CD4-positive, alpha-beta T cell treated with Interleukin-17A for 1 hour (primary cell): ENCODE measurements around the gene FLNA.

ENCODE experiments used
- DNase-seq: peaks from one replicate; pipeline ENCODE4 v3.0.0-alpha.2; 2020

Gene FLNA

DNA sequence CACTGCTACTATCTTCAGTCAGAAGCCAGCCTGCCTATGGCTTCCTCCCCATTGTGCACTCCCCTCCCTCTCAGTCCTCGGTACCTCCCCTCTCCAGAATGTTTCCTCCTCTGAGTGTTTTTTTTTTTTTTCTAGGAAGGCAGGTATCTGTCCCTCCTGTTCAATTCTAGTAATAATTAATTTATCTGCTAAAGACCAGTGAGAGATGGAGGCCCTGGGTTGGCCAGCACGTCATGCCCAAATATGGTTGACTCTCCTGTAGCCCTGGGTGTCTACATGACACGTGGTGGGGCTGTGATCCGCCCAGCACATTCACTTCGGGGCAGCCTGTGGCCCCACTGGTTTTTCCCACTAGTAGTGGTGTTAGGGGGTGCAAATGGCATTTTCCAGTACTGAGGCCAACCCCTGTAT lies 1.8 kb downstream of the FLNA start:
- peak; percentile 64 for DNase-seq

DNA sequence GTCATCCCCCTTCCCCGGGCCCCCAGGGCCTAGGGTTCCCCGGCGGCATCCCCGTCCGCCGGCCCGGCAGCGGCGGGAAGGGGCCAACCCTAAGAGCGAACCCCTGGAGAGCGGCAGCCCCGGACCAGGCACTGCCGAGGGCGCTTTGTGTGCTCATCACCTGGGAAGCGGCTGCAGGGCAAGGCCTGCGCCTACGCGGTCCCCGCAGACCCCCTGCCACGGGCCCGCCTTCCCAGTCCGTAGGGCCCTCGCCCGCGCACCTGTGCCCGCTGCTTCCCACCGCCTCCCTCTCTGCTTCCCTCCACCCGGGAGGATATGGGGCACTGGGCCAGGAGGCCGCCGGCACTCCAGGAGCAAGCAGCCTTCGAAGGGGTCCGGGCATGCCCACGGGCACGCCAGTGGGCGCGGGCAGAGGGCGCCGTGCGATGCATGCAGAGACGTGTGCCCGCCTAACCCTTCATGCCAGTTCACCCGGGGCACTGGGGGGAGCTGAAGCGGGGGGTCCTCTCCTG lies 2.6 kb downstream of the FLNA start:
- DNase-seq = no peak

DNA sequence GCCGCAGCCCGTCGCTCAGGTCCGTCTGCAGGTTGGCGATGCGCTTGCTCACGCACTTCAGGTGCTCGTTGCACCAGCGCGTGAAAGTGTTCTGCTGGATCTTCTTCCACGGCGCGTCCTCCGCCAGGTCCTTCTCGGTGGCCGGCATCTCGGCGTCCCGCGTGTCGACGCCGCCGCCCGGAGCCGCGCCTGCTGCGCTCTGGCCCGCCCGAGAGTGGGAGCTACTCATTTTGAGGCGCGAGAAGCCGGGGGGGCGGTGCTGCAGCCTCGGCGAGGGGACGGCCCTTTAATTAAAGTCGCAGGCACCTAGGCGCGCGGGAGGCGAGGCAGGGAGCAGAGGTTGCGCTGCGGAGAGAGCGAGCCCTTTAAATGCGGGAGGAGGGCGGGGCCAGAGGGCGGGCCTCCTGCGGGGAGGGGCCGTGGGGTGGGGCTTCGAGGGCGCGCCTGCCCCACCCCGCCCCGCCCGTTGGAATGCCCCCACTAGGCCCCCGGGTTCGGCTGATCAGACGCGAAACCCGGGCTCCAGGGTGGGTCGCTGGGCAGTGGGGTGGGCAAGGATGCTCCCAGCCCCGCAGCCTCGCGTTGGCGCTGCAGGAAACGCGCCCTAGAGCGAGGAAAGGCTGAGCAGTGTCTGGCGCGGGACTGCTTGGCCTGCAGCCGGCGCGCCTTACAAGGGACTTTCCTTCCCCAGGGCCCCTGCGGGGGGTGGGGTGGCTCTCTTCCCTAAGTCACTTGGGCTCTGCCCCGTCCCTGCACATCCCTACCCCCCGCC lies 3.2 kb downstream of the FLNA start:
- peak; percentile 95 for DNase-seq

DNA sequence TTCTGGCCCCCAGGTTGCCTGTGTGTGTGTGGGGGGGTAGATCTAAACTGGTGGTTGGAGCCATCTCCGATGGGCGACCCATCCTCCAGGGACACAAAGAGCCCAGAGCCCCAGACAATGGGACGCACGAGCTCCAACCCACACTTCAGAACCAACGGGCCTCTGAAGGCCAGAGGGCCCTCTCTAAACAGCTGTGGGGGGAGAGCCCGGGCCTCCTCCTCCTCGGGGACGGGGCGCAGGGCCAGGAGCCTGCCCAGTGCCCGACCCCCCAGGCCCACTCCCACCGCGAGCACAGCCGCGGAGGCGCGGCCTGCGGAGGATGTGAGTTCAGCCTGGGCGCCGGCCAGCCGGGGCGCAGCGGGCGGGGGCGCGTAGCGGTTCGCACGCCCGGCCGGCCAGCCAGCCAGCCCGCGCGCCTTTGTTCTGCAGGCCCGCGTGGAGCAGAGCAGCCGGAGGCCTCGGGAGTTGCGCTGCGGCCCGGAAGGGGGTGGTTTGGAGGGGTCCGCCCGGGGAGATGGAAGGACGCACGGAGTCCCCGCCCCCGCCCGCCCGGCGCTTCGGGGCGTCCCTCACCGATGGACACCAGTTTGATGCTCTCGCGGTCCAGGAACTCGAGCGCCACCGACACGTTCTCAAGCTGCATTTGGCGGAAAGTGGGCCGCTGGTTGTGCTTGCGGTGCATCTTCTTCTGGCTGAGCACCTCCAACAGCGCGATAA lies 4.0 kb downstream of the FLNA start:
- no peak for DNase-seq

DNA sequence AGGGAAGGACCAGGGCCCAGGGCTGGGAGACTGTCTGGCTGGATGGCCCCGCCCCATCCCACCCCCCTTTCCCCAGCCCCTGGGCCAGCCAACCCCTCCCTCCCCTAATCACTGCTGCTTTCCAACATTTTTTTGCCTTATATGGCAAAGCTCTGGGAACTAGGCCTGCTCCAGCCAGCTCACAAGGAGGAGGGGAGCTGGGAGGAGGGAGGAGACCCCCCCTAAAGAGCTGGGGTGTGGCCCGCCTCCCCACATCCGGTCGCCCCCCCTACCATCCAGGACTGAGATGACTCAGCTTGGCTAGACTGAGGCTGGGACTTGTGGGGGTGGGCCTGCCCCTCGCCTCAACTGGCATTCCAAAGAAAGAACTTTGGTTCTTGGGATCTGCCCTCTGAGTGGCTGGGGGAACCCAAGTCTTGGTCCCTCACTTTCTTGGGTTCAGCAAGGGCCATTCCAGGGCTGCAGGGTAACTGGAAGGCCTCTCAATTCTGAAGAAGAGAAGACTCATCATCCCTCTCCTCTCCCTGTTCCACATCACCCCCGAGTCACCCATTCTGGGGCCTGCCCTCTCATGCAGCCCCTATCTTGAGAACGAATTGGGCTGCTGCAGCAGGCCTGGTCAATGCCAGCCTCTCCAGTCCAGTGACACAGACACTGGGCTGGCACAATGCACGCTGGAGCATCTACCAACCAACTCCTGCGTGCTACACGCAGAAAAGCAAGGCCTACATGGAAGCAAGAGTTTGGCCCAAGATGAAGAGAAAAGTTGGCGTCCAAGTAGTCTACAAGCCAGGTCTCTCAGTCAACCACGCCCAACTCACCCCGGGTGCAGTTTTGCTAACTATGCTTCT lies 4.8 kb downstream of the FLNA start:
- peak; percentile 81 for DNase-seq

DNA sequence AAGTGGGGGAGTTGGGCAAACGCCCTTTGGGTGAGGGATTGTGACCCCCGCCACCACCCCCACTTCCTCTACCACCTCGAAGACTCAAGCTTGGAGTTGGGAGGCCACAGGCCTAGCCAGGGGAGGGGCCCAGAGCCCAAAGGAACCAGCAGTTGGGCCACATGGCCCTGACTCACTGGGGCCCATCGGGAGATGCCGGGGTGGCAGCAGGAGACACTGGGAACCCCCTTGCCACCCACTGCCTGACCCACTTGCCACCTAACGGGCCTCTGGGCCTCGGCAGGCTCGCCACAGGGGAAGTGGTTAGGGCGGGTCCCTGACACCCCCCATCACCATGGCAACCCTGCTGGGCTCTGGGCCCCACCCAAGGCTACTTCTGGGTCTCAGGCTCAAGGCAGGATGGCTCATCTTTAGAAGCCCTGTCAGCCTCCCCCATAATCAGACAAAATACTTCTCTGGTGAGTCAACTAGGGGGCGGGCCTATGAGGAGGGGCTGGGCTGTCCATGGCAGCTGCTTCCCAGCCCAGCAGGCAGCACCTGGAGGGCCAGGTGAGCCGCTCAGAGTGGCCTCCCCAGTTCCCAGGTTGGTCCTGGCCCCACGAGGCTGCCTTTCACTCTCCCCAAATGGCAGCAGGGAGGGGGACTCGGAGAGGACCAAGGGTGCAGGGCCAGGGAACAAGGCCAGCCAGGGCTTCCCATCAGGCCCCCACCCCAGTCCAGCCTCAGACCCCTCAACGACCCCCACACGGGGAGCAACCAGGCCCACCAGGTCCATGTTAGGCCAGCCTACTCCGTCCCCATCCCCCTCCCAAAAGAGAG lies 5.6 kb downstream of the FLNA start:
- peak; percentile 95 for DNase-seq

DNA sequence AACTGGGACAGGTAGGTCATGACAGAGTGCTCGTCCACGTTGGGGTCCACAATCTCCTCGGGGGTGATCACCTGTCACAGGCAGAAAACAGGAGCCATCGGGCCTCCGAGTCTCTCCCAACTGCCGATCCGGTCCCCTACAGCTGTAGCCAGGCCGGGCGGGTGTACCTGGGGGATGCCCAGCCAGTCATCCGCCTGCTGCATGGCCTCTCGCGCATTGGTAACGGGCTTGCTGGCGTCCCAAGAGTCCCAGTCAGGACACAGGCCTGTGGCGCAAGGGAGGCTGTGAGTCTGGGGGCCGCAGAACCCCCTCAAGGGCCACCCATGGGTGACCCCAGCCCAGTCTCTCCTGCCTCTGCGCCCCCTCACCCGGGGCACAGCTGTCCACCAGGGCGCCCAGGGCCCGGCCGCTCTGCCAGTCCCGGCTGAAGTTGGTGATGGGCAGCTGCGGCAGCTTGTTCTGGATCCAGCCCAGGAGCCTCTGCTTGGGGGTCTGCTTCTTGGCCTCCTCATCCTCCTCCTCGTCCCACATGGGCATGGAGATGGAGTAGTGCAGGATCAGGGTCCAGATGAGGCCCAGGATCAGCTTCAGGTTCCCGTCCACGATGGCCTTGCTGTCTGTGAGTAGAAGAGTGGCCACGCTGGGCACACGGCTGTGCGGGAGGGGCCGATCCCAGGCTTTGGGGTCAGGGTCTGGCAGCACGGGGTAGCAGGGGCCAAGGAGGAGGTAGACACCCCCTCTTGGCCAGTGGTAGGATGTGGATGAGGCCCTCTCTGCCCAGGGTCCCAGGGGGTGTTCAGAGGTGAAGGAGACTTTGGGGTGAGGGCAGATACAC lies 6.7 kb downstream of the FLNA start:
- no peak for DNase-seq

DNA sequence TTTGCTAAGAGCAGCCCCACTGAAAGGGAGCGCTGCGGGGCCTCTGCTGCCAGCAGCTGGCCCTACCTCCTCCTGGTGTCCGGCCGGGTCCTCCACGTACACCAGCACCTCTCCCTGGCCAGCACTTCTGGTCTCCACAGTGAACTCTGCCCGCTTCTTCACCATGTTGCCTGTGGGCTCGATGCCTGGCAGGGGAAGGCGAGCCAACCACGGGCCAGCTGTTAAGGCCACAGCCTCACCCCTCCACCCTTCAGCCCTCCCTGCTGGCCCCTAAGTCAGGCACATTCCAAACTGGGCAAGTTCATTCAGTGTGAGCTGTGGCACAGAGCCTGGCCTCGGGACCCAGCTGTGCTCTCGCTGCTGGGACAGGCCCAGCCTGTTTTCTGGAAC lies 7.8 kb downstream of the FLNA start:
- no peak for DNase-seq

DNA sequence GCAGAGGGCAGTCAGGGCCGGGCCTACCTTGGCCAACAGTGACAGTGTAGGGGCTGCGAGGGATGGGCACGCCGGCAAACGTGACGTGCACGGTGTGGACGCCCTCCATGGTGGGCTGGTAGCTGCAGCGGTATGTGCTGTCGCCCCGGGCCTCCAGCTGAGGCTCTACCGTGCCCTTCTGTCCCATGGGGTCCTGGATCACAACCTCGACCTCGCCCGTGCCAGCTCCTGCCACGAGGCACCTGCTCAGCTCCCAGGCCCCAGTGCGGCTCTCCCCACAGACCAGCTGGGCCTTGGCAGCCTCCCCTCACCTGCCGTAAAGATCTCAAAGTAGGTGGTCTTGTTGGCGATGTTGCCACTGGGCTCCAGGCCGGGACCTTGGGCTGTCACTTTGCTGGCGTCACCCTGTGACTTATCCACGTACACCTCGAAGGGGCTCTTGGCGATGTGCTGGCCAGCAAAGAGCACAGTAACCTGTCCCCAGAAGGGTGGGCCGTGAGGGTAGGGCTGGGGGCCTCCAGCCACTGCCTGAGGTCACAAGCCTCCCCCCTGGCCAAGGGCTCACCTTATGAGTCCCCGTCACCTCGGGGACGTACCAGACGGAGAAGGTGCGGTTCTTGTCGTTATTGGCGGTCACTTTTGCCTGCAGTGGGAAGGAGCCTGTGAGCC lies 8.3 kb downstream of the FLNA start:
- no peak for DNase-seq

DNA sequence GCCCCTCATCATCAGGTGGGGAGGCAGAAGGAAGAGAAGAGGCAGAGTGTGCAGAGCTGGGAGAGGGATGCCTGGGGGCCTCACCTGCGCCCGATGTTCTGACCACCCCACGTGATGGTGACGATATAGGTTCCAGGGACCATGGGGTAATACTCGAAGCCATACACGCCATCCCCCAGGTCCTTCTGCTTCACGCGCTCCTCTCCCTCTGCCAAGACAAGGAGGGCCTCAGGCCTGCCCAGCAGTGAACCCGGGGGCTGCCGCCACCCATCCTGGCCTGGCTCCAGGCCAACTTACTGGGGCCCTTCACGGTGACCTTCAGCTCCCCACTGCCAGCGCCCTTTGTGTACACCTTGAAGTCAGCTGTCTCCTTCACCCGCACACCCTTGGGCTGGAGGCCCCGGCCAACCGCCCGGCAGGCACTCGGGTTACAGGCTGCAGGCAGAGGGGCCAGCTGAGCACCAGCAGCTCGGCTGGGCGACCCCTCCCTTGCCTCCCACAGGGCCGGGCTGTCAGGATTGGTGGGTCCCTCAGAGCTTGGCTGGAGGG lies 9.3 kb downstream of the FLNA start:
- DNase-seq = no peak

DNA sequence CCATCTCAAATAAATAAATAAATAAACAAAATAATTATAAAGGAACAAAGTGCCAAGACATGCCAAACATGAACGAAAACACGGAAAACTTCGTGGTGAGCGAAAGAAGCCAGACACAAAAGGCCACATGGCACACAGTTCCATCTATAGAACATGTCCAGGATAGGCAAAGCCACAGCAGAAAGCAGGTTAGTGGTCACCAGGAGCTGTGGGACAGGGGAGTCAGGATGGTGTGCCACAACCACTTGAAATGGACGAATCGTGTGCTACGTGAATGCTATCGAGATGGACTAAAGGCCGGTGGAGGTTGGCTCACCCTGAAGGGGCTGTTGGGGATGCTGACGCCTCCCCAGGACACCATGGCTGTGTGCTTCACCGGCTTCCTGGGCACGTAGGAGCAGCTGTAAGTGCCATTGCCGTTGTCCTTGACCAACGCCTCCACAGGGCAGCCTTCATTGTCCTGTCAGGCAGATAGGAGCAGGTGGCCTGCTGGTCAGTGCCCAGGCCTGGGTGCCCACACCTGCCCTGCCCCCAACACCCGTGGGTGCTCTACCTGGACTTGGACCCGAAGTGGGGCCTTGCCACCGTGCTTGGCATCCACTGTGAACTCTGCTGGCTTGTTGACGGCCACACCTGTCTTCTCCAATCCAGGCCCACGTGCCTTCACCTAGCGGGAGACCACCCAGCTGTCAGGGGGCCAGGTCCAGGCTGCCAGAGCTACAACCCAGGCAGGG lies 10.6 kb downstream of the FLNA start:
- no peak for DNase-seq

DNA sequence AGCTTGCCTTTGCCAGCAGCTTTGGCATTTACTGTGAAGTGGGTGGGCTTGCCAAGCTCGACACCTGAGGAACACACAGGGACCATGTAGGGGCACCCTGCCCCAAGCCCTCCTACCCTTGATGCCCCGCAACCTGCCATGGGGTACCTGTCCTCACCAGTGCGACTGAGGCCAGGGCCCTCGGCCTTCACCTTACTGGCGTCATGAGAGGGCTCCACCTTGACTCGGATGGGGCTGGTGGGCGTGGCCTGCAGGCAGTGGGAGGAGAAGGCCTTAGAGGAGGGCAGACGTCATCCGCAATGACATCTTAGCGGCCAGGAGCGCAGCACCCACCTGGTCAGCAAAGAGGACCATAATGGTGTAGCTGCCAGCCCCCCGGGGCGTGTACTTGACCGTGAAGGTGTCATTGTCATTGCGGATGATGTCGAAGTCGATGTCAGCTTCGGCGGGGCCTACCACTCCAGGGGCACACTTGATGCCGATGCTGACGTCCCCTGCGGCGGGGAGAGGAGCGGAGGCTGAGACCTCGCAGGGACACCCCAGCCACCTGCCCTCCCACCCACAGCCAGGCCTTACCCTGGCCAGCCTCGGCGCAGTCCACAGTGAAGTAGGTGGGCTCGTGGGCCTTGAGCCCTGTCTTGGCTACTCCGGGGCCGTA lies 12.2 kb downstream of the FLNA start:
- no peak for DNase-seq

DNA sequence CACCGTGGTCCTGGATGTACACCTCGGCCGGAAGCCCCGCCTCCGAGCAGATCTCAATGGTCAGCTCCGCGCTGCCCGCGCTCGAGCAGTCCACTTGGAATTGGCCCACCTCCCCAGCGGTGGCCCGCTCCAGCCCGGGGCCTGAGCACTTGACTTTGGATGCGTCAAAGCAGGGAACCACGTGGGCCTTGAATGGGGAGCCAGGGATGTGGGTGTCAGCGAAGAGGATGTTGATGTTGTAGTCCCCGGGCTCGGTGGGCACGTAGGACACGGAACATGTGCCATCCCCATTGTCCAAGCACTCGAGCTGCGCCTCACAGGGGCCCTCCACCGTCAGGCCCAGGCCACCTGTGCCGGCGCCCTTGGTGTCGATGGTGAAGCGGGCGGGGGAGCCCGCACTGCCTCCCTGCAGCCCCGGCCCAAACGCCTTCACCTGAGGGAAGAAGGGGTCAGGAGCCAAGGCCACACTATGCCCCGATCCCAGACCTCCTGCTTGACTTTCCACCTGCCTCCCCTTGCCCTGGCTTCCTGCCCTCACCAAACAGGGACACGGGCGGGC lies 14.2 kb downstream of the FLNA start:
- DNase-seq = peak; percentile 0

DNA sequence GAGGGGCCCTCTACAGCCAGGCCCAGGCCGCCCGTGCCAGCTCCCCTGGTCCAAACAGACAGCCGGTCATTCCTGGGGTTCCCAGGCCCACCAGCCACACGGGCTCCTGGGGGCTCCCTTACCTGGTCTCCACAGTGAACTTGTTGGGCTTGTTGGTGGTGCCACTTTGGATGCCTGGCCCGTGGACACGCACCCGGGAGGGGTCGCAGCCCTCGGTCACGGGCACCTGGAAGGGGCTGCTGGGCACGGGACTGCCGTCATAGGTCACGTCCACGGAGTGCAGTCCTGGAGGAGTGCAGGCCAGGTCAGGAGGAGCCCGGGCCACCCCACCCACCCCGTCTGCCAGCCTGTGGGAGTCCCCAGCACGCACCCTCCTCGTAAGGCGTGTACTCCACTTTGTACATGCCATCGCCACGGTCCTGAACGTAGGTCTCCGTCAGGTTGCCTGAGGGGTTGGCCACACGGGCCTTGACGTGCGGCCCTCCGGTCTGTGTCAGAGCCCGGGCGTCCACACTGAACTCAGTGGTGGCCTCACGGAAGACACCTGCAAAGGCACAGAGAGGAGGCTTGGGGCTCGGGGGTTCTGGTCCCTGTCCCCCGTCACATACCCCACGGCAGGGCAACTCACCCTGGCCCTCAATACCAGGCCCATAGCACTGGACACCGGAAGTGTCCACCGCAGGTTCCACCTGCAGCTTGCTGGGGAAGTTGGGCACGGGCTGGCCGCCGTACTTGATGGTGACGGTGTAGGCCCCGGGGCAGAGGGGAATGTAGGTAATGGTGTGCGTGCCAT lies 14.9 kb downstream of the FLNA start:
- DNase-seq = no peak

DNA sequence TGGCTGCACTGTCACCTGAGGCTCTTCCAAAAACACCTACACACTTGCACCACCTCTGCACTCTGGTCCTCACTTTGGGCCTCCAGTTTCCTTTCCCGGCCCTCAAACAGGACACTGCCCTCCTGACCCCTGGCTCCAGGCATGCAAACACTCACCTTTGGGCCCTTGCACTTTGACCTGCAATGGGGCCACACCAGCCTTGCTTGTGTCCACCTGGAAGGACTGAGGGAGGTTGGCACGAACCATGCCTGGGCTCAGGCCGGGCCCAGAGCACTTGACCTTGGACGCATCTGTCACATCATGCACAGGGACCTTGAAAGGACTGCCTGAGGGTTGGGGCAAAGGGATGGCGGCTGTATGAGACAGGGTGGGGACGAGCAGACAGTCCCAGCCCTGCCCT lies 15.6 kb downstream of the FLNA start:
- no peak for DNase-seq

DNA sequence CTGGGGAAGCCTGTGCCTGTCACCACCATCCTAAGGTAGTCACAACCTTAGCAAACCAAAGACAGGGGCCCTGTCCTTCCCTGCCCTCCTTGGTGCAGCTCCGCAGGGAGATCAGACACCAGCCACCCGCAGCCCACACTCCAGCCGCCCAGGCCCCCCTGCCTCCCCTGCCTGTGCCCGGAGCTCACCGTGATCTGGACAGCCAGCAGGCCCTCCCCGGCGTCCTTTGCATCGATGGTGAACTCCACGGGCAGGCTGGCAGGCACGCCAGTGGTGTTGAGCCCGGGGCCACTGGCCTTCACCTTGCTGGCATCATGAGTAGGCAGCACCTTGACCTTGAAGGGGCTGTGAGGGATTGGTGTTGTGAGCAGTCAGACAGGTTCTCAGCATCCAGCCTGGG lies 16.4 kb downstream of the FLNA start:
- DNase-seq = peak; percentile 0

DNA sequence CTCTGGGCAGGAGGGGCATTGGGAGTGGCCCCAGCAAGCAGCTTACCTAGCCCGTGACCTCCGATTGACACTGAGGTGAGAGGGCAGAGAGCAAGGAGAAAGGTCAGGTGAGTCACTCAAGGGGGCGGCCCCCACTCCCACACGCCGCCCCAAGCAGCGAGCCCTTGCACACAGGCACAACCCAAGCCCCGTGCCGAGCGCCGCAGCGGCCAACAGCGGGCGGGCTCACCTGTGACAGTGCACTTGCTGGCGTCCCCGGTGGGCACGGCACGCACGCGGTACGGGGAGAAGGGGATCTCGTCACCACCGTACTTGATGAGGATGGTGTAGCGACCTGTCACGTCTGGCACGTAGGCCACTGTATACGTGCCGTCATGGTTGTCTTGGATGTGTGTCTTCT lies 17.2 kb downstream of the FLNA start:
- DNase-seq = peak; percentile 0

DNA sequence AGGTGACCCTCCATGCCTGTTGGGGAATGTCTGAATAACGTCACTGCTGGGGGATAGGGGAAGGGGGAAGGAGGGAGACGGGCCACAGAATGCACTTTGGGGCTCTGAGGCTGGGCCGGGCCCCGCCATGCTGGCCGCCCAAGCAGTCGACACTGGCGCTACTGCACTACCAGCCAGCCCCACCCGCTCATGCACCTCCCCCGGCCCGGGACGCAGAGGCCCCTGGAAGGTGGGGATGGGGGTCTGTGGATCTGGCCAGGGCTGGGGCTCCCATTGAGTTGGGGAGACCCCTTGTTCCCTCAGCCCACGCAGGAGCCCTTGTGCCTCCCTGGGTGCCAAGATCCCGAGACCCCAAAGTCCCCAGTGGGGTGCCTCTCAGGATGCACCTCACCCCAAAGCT lies 17.8 kb downstream of the FLNA start:
- DNase-seq = peak; percentile 0
